ENCODE measurements around the gene DACT1.

DNA sequence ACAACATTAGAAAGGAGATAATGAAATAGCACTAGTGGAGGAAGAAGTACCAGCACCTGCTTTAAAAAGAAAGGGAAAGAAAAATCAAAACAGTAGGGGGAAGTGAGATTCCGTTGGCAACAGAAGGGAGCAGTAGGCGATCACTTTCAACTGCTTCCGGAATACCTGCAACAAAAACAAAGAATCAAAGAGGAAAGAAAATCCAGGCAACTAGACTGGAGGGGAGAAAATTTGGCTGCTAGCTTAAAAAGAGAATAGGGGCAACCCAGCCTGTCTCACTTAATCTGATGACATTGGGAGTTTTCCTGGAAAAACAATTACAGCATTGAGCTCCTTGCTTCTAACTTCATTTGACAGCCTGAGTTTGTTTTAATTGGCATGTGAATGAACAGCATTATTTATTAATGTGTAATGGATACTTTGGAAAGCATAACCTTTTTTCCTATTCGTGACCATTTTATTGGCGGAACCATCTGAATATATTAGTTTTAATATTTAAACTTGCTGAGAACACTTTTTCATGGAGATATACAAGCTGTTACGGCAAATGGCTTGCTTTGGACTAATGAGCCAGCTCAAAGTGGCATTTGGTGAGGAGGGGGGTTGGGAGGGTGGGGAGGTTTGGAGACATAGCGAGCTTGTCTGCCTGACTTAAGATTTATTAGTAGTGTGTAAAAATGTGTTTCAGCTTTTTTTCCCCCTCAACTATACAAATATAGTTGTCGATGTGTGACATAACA is 2.5 kb upstream of the DACT1 start:
- TF ChIP-seq EZH2 (IDR thresholded peaks at IDR 0.05; ENCODE audit: insufficient read depth, poor library complexity, severe bottlenecking): no peak
- TF ChIP-seq EZH2phosphoT487 (IDR thresholded peaks at IDR 0.05; ENCODE audit: insufficient read depth, low read depth): no peak
